HG03196 (cell line): ENCODE data around the gene BCL2.
A peak's percentile ranks its signal among the peaks of the same experiment; 100 is the strongest.

ENCODE experiments used
- ATAC-seq: cut with Tn5 transposase; IDR thresholded peaks from one replicate; pipeline ENCODE4 v1.9.1; 2021; ENCODE audit not compliant: unreplicated experiment

Gene BCL2

GRCh38 chr18:63161761-63162195, 157.8 kb downstream of the BCL2 start:
- ATAC-seq = peak; percentile 40

GRCh38 chr18:63161032-63161760, 158.4 kb downstream of the BCL2 start:
- ATAC-seq = peak; percentile 21

DNA sequence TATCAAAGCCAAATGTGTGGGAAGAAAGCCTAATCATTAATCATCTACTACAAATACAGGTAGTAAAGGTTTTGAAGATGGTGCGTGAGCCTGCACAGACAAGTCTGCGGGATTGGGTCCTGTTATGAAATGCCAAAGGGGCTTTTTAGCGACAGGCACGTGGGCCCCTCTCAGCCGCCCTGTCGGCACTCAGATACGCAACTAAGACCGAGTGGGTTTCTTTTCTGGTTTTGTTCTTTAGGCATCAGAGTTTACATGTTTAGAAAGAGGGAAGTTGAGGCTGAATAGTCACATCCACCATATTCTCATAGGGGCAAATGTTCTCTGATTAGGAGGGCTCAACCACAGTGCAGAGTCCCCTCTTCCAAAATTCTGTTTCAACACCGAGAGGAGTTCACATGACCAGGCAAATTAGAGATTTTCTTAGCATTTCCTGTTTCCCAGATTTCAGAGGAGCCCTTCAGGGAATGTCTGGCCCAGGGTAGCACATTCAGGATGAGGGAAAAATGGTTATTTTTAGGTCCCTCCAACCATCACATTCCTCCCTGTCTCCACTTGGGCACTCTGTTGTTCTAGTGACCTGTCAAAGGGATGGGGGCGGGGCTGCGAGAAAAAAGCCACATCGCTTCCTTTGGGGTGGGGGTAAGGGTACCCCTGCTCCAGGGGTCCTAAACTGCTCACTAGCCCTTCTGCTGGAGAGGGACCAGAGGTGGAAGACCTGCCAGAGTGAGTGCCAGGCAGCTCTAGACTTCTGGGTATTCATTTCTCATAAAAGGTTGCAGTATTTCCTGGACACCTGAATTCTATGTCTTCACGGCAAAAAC, 159.2 kb downstream of the BCL2 start:
- ATAC-seq = no peak

DNA sequence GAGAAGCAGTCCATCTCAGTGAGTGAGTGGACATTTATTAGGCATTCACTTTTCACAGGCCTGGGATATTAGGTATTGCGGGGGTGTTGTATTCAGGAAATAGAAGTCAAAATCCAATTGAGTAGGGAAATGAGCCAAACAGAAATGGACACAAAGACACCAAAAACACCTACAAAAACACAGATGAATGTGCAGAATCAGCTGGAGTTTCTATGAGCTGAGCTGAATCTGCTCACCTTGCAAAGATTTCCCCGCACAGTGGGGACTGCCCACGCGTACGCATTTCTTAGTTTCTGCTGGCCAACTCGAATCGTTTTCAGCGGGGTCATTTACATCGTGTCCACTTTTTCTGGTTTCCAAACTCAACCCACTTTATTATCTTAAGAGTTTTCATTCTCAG, 160.0 kb downstream of the BCL2 start:
- ATAC-seq = no peak

DNA sequence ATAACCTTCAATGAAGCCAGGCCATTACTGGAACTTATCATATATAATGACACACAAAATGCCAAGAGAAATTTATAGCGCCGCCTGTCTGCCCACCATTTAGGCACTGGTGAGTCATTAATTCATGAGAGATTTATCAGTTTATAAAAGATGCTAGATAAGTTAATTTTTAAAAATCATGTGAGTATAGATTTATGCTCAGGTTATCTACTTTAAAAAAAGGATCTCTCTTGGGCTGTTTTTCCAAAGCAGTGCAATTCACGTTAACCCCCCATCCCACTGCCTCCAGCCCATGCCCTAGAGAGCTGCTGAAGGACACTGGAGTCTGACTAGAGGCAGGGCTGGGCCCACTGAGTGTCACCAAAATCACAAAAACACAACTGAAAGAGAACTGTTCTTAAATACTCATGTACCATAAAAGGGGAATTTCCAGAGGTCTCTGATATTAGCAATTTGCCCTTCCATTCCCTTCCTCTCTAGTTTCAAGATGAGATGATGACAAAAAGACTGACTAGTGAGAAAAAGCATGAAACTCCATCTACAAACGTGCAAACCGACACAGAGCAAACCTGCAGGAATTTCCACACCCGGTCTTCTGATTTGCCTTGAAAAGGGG, 160.8 kb downstream of the BCL2 start:
- ATAC-seq = no peak

- ATAC-seq = no peak
Measured at GRCh38 chr18:63158012-63158631, 161.4 kb downstream of the BCL2 start.

DNA sequence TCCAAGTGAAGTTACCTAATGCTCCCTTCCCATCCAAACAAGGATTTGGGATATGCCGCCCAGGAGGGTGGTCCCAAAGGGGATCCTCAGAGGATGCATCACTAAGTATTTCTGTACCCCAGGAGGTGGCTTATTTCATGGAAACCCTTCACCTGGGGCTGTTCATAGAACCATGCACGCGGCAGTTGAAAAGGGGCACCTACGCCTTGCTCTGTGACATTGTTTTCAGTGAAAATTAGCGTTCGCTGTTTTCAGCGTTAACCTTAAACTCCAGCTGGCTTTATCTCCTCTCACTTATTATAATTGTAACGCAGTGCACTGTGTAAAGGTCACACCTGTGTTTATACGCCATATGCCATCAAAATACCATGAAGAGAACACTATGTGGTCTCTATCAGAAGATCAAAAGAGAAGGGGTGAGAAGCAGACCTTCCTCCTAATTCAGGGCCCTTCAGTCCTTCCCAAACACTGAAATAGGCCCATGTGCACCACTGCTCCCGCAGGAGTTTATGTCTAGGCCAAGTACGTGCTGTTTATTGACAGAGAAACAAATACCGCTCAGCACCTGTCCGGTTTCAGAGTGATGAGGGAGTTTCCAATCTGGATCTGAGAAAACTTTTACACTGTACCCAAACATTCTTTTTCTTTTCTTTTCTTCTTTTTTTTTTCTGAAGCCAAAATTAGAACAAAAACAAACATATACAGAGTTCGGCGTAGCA, 162.1 kb downstream of the BCL2 start:
- peak; percentile 17 for ATAC-seq

GRCh38 chr18:63155910-63156773, 163.4 kb downstream of the BCL2 start:
- ATAC-seq = no peak

DNA sequence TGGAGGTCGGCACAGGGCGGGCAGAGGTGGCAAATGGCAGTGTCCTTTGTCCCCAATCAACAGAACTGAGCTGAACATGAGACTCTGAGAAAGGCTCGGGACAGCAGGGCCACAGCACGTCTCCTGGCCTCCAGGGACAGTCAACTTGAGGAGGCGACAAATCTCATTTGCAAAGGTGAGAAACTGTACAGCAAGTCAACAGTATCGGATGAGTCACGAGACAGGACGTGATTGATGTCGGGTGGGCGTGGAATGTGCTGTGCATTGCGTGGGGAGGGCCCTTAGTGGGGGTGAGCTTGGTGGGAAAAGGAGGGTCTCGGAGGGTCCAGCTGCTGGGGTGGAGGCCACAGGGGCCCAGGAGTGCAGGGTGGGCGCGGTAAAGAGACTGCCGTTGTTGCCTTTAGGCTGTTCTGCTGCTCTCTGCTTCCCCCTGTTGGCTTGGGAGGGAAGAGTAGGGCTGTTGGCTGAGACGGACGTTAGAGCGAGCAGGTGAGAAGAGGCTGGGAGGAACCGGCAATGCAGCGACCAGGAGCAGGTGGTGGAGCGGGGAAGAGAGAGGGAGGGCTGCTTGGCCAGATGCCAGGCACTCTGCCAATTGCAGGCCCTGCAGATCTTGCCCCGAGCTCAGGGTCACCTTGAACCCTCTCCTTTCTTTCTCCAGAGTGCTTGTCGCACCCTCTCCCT, 164.3 kb downstream of the BCL2 start:
- ATAC-seq = peak; percentile 35

- ATAC-seq = no peak
Measured at GRCh38 chr18:63154350-63155152, 165.0 kb downstream of the BCL2 start.

DNA sequence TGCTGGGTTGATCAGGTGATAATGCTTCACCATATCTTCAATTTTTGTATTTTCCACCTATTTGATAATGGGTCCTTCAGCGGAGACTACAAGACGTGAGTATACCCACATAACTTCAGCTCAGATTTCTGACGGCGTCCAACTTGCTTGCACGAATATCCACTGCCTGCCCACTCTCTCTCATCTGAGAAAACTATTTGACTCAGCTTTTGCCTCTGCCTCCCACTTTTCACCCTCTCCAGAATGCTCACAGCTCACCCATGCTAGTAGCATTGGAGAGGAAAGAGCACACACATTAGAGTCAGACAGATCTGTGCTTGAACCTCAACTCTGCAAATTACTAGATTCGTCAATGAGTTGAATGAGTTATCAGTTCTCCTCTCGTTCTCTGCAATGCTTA, 166.8 kb downstream of the BCL2 start:
- ATAC-seq = no peak

DNA sequence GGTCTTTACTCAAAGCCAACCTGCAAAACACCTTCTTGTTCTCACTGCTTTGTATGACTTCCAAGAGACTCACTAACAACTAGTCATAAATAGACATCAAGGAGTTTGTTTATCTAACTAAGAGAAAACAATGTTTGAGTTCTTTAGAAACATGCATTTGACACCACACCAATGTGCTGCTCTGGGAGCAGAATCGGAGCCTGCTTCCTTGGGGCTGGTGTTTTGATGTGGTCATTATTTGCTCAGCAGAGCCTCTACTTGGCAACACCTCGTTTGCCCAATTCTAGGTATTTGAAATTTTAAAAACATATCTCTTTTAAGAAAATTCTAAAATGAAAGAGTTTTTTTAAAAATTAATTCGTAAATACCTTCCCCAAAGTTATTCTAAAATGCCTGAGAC, 167.5 kb downstream of the BCL2 start:
- ATAC-seq = no peak

GRCh38 chr18:63151539-63151938, 168.0 kb downstream of the BCL2 start:
- ATAC-seq = no peak

DNA sequence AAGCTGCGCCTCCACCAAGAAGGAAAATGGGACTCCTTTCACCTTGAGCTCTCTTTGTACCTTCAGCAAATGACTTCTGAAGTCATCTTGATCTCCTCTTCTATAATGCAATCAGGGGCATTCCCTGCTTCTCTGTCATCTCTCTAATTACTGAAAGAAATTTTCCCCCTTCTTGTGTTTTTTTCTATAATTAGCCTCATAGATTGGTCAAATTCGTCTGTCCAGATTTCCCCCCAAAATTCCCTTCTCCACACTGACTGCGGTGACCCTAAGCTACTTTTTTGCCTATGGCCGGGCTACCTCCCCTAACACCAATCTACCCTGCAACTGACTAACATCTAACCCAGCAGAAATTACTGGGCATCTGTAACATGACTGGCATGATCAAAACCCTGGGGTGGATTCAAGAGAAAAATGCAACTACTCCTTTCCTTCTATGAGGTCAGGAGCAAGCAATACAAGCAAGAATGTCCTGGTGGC, 168.6 kb downstream of the BCL2 start:
- ATAC-seq = no peak

- no peak for ATAC-seq
Measured at GRCh38 chr18:63150326-63150725, 169.2 kb downstream of the BCL2 start.

GRCh38 chr18:63149302-63149587, 170.3 kb downstream of the BCL2 start:
- ATAC-seq = no peak

DNA sequence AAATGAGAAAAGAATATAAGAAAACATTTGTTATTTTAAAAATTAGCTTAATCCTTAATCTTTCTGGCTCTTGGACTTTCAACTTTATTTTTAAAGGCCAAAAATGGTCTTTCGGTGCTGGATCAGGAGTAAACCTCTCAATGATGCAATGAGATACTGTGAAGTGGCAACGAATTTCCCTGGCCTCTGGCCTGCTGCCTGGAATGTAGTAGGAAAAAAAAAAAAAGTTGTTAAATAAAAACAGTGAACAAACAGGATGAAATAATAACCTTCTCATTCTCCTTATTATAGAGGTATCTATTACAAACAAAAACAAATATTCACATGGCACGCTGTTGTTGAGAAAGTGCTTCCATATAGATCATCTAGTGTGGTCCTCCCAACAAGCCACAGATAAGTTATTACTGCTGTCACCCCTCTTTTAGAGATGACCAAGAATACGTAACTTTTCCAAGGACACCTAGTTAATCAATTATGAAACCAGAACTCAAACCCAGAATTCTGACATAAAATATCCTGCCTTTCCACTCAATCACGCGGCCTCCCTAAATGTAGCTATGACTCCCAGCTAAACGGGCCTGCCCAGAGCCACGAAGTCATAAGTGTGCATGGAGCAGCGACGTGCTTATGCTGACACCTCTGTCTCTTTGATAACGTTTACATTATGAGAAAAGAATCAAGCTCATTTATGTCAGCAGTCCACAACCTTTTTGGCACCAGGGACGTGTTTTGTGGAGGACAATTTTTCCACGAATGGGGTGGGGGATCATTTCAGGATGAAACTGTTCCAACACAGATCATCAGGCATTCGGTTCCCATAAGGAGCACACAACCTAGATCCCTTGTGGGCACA, 170.9 kb downstream of the BCL2 start:
- no peak for ATAC-seq

DNA sequence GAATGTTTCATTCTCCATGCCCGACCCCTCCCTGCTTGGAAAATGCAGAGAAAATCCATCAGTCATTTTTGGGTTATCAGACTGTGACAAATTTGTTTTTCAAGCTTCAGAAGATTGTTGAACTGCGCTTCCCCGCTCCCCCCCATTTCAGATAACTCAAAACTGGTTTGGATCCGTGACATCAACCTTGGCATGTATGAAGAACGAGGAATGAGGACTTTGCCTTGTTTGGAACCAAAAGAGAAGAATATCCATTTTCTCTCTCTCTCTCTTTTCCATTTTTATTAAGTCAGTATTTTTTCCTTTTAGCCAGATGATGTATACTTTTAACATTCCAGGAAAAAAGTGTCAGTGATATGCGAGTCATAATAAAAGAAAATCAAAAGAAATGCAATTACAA, 171.6 kb downstream of the BCL2 start:
- ATAC-seq = no peak
